ENCODE data around the gene CHGA.

DNA sequence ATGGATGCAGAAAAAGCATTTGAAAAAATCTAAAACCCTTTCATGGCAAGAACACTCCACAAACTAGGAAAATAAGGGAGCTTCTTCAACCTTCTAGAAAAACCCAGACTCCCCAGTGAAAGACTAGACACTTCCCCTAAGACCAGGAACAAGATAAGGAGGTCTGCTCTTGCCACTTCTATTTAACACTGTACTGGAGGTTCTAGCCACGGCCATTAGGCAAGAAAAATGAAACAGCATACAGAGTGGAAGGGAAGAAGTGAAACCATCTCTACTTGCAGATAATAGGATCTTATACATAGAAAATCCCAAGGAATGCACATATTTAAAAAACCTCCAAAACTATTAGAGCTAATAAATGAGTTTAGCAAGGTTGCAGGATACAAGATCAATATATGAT lies 42.3 kb downstream of the CHGA start:
- TF ChIP-seq, protein P1, sequence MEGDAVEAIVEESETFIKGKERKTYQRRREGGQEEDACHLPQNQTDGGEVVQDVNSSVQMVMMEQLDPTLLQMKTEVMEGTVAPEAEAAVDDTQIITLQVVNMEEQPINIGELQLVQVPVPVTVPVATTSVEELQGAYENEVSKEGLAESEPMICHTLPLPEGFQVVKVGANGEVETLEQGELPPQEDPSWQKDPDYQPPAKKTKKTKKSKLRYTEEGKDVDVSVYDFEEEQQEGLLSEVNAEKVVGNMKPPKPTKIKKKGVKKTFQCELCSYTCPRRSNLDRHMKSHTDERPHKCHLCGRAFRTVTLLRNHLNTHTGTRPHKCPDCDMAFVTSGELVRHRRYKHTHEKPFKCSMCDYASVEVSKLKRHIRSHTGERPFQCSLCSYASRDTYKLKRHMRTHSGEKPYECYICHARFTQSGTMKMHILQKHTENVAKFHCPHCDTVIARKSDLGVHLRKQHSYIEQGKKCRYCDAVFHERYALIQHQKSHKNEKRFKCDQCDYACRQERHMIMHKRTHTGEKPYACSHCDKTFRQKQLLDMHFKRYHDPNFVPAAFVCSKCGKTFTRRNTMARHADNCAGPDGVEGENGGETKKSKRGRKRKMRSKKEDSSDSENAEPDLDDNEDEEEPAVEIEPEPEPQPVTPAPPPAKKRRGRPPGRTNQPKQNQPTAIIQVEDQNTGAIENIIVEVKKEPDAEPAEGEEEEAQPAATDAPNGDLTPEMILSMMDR (IDR thresholded peaks at IDR 0.05), result no peak
- no peak for TF ChIP-seq NR3C1 (IDR thresholded peaks at IDR 0.05)
